HAP-1 (cell line): ENCODE data around the gene BCAS3.
A peak's percentile ranks its signal among the peaks of the same experiment; 100 is the strongest.
"Not testable (repeated sequence)": the region's sequence is repeated elsewhere in the genome, so short reads cannot be mapped to it uniquely, and the experiment has no call there.

Experiments
- DNase-seq, 2 experiments: peaks; one replicate each; pipeline ENCODE4 v3.0.0-alpha.2; 2016 to 2020; ENCODE audit warnings: low spot score in 2 of 2
- H3K27me3 ChIP-seq: fragments of 250-450 bp; sonication (Bioruptor Pico); 2 replicates; pipeline ENCODE4 v1.5.1; 2020; ENCODE audit warnings: low read depth, mild to moderate bottlenecking, moderate library complexity
- H3K36me3 ChIP-seq: fragments of 250-450 bp; sonication (Bioruptor Pico); replicated peaks from 2 replicates; pipeline ENCODE4 v1.5.1; 2020; ENCODE audit warnings: mild to moderate bottlenecking
- H3K4me1 ChIP-seq: fragments of 250-450 bp; sonication (Bioruptor Pico); 2 replicates; pipeline ENCODE4 v1.5.1; 2020; ENCODE audit warnings: mild to moderate bottlenecking
- H3K4me3 ChIP-seq: fragments of 250-450 bp; sonication (Bioruptor Pico); 2 replicates; pipeline ENCODE4 v1.5.1; 2020; ENCODE audit warnings: mild to moderate bottlenecking, moderate library complexity
- H3K9me3 ChIP-seq: fragments of 250-450 bp; sonication (Bioruptor Pico); 2 replicates; pipeline ENCODE4 v1.5.1; 2020; ENCODE audit warnings: mild to moderate bottlenecking, moderate library complexity
- in situ Hi-C: fragments of 300-500 bp; cut with MboI; formaldehyde crosslinking; loops from 3 replicates; pipeline ENCODE4 v1.14.3; 2020; ENCODE audit warnings: low sequenced_read_pairs, inconsistent platforms, mixed read lengths

BCAS3 gene

GRCh38 chr17:61338874-61339478, 661.3 kb downstream of the BCAS3 start:
- Histone ChIP-seq H3K4me3 (no peak overlapping the region), H3K27me3 (no peaks in the 10 kb centered on the region), H3K36me3 (no peaks in the 10 kb centered on the region), H3K9me3 (no peaks in the 10 kb centered on the region), H3K4me1 (no peaks in the 10 kb centered on the region)
- in situ Hi-C loops: no loop called here
- DNase-seq: no peak

GRCh38 chr17:61340431-61341209, 663.0 kb downstream of the BCAS3 start:
- H3K4me1 ChIP-seq: no peaks in the 10 kb centered on the region

GRCh38 chr17:61343576-61343975, 665.9 kb downstream of the BCAS3 start:
- DNase-seq: no peak
- no peaks in the 10 kb centered on the region for H3K36me3 ChIP-seq
- no peaks in the 10 kb centered on the region for H3K4me1 ChIP-seq
- H3K4me3 ChIP-seq: no peak overlapping the region
- in situ Hi-C loops: no loop called here
- H3K9me3 ChIP-seq: no peaks in the 10 kb centered on the region
- H3K27me3 ChIP-seq: no peaks in the 10 kb centered on the region

More at GRCh38 chr17:61340431-61341209, 663.0 kb downstream of the BCAS3 start:
- DNase-seq: no peak
- no peaks in the 10 kb centered on the region for H3K27me3 ChIP-seq
- in situ Hi-C loops: no loop called here
- no peaks in the 10 kb centered on the region for H3K36me3 ChIP-seq
- H3K9me3 ChIP-seq: no peaks in the 10 kb centered on the region
- no peak overlapping the region for H3K4me3 ChIP-seq

GRCh38 chr17:61345061-61345460, 667.4 kb downstream of the BCAS3 start:
- Histone ChIP-seq H3K4me1 (peaks cover 3% of the 10 kb centered on the region; the same call in 1 of the 2 replicates), H3K27me3 (no peaks in the 10 kb centered on the region), H3K4me3 (no peak overlapping the region), H3K9me3 (no peaks in the 10 kb centered on the region), H3K36me3 (no peaks in the 10 kb centered on the region)
- in situ Hi-C loops: no loop called here
- no peak for DNase-seq

GRCh38 chr17:61345825-61346666, 668.4 kb downstream of the BCAS3 start:
- in situ Hi-C loops: no loop called here
- Histone ChIP-seq H3K27me3 (no peaks in the 10 kb centered on the region), H3K36me3 (no peaks in the 10 kb centered on the region), H3K4me1 (peaks cover 3% of the 10 kb centered on the region; the same call in 1 of the 2 replicates), H3K9me3 (no peaks in the 10 kb centered on the region), H3K4me3 (no peak overlapping the region)
- DNase-seq: no peak

GRCh38 chr17:61349350-61349749, 671.7 kb downstream of the BCAS3 start:
- H3K36me3 ChIP-seq: no peaks in the 10 kb centered on the region
- peak; percentile 14 to 56 for DNase-seq

GRCh38 chr17:61351745-61352407, 674.2 kb downstream of the BCAS3 start:
- no peak for DNase-seq
- Histone ChIP-seq H3K4me3 (no peak overlapping the region), H3K36me3 (no peaks in the 10 kb centered on the region), H3K9me3 (no peaks in the 10 kb centered on the region), H3K27me3 (no peaks in the 10 kb centered on the region), H3K4me1 (peaks cover 3% of the 10 kb centered on the region; the same call in 1 of the 2 replicates)
- in situ Hi-C loops: no loop called here

More at GRCh38 chr17:61349350-61349749, 671.7 kb downstream of the BCAS3 start:
- in situ Hi-C loops: no loop called here
- Histone ChIP-seq H3K9me3 (no peaks in the 10 kb centered on the region), H3K27me3 (no peaks in the 10 kb centered on the region), H3K4me1 (peaks cover 3% of the 10 kb centered on the region; the same call in 1 of the 2 replicates), H3K4me3 (no peak overlapping the region)

GRCh38 chr17:61352408-61352770, 674.7 kb downstream of the BCAS3 start:
- no peaks in the 10 kb centered on the region for H3K27me3 ChIP-seq
- no peaks in the 10 kb centered on the region for H3K9me3 ChIP-seq
- no peaks in the 10 kb centered on the region for H3K36me3 ChIP-seq
- no peak for DNase-seq
- H3K4me1 ChIP-seq: peaks cover 3% of the 10 kb centered on the region; the same call in 1 of the 2 replicates
- in situ Hi-C loops: no loop called here
- no peak overlapping the region for H3K4me3 ChIP-seq

GRCh38 chr17:61352781-61353491, 675.3 kb downstream of the BCAS3 start:
- Histone ChIP-seq H3K4me1 (peaks cover 3% of the 10 kb centered on the region; the same call in 1 of the 2 replicates), H3K27me3 (no peaks in the 10 kb centered on the region), H3K4me3 (no peak overlapping the region), H3K36me3 (no peaks in the 10 kb centered on the region), H3K9me3 (no peaks in the 10 kb centered on the region)
- DNase-seq: no peak
- in situ Hi-C loops: no loop called here

GRCh38 chr17:61353615-61354014, 676.0 kb downstream of the BCAS3 start:
- no peaks in the 10 kb centered on the region for H3K9me3 ChIP-seq
- peaks cover 3% of the 10 kb centered on the region; the same call in 1 of the 2 replicates for H3K4me1 ChIP-seq
- in situ Hi-C loops: no loop called here
- no peak for DNase-seq
- H3K4me3 ChIP-seq: no peak overlapping the region
- no peaks in the 10 kb centered on the region for H3K36me3 ChIP-seq
- no peaks in the 10 kb centered on the region for H3K27me3 ChIP-seq

- Histone ChIP-seq H3K27me3 (no peaks in the 10 kb centered on the region), H3K4me1 (no peaks in the 10 kb centered on the region), H3K36me3 (no peaks in the 10 kb centered on the region), H3K4me3 (no peak overlapping the region), H3K9me3 (no peaks in the 10 kb centered on the region)
- DNase-seq: no peak
- in situ Hi-C loops: no loop called here
Observed at GRCh38 chr17:61354895-61355874, 677.5 kb downstream of the BCAS3 start.

- H3K4me3 ChIP-seq, H3K9me3 ChIP-seq, H3K27me3 ChIP-seq, H3K4me1 ChIP-seq, H3K36me3 ChIP-seq, DNase-seq, in situ Hi-C loops: not testable (repeated sequence)
Observed at GRCh38 chr17:61357061-61357460, 679.4 kb downstream of the BCAS3 start.
